DMS 273 treated with DMSO at 0.1 percent for 48 hours (cell line): ENCODE measurements around the gene ATRN.

Source experiments
- DNase-seq: peaks from one replicate; lab custom pipeline; 2025; lab: John Stamatoyannopoulos, UW

ATRN gene

DNA sequence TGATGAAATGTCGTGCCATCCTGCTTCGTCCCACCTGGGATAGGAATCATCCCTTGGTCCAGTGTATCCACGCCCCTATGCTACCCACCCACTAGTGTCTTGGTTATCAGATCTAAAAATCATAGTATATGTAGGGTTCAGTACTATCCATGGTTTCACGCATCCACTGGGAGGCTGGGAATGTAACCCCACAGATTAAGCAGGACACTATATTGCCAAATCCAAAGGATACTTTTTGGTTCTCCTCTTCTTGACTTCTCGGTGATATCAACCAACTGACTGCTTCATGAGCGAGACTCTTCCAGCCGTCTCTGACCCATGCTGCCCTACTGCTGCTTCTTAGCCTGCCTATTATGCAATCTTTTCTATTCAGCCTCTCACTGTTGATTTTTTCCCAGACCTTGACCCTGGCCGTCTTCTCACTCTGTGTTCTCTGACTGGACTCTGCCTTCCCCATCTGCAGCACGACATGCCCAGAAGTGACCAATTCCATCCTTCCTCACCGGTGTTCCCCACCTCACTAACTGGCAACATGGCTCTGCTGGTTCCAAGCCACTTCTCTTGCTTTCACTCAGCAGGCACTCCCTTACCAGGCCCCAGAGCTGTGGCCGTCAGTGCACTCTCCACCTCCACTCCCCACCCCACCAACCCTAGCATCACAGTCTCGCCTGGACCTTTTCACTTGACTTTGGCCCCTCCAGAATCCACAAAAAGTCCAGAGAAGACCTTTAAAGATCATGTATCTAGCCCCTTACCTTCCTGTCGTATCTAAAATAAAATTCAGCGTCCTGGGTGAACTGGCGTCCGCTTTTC, 157.9 kb downstream of the ATRN start:
- no peak for DNase-seq

DNA sequence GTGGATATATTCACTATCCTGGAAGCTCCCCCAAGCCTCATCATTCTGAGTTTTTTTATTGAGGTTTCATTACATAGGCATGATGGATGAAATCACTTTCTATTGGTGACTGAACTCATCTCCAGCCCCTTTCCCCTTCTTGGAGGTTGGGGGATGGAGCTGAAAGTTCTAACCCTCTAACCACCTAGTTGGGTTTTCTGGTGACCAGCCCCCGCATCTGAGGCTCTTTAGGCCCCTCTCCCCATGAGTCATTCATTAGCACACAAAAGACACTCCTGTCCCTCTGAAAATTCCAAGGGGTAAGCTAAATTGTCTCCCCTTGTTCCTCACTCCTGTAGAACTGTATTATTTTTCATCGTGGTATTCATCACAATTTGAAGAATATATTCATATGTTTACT, 159.1 kb downstream of the ATRN start:
- DNase-seq, result no peak

GRCh38 chr20:3630429-3630828, 159.6 kb downstream of the ATRN start:
- no peak for DNase-seq

DNA sequence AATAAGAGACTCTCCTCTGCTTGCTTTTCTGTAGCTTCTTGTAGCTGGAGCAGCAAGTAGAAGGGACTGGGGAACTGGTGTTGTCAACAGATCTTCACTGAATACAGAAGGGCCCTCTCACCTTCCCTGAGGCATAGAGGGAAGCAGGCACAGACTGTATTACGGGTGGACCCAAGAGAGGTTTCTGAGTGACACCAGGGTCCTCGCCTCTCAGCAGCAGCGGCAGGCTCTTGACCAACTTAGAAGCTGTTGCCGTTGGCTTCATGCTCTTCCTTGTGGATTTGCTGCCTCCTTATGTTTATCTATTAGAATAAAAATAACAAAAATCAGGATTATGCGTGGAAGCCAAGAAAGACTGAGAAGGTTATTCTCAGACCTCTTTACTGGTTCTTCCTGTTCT, 160.7 kb downstream of the ATRN start:
- DNase-seq, result no peak

GRCh38 chr20:3632311-3633004, 161.6 kb downstream of the ATRN start:
- DNase-seq, result no peak

DNA sequence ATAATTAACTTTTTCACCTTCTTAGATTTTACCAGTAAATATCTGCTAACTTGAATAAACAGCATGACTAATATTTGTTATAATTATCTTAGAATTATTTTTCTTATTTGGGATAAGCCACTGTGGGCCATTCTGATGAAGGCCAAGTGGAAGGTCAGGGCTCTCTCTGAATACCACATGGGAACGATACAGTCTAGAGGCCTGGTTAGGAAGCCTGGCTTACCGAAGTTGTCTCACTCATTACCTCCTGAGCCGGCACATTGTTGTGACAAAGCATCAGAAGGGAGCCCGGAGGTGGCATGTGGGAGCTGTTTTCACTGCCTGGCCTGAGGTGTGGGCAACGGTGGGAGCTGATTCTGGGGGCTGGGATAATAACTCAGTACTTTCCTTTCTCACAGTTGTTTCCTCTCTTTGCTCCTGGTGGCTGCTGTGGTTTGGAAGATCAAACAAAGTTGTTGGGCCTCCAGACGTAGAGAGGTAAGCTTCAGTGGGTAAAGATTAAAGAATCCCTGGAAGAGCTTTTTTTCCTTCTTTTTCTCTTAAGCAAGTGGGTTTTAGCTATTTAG, 163.2 kb downstream of the ATRN start:
- DNase-seq, result no peak

DNA sequence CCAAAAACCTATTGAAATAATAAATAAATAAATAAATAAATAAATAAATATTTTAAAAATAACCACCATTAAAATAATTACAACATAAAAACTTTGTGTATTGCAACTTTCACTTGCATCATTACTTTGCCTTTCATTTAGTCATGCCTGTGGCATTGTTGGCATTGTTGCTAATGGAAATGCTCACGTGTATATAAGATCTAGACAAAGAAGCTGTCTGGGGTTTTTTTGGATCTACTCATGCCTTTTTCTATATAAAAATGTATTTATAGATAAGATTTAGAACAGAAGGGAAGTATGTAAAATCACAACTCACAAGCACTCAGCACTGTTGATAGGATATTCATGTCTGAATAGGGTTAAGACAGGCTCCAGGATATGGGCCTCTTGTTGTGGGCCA, 164.5 kb downstream of the ATRN start:
- DNase-seq, result no peak

- DNase-seq, result no peak
Measured at GRCh38 chr20:3640259-3640658, 169.4 kb downstream of the ATRN start.

DNA sequence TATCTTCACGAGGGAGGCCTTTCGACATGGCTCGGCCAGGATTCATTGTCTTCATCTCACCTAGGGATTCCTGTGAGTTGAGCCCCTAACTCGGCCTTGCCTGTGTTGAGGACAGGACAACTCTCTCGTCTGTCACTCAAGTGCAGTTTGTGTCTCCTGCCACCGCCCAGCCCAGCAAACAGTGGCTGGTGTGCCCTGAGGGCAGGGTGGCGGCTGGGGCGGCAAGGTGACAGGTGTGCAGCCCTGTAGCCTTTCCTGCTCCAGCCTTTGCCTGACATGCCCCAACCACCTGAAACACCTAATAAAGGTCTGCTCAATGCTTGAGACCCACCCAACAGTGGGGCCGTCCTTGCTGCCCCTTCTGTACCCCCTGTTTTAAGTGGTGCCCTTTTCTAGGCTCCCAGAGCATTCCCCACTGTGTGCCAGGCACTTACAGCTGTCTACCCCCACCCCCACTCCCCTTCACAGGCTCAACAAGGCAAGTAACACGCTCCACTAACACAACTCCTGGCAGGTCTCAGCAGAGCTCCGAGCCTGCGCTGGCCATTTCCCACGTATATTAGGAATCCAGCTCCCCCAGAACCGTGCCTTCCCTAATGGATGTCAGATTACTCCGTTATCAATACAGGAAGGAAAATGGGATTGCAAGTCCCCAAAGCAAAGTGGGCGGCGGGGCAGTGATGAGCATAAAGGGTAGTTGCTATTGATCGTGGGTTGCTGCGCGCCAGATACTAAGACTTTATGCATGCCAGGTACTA, 174.7 kb downstream of the ATRN start:
- DNase-seq, result no peak

GRCh38 chr20:3646067-3646440, 175.2 kb downstream of the ATRN start:
- no peak for DNase-seq

- DNase-seq, result no peak
Measured at GRCh38 chr20:3646651-3647050, 175.8 kb downstream of the ATRN start.

- no peak for DNase-seq
Measured at GRCh38 chr20:3647473-3647872, 176.7 kb downstream of the ATRN start.

- DNase-seq, result no peak
Measured at GRCh38 chr20:3648951-3649350, 178.1 kb downstream of the ATRN start.

DNA sequence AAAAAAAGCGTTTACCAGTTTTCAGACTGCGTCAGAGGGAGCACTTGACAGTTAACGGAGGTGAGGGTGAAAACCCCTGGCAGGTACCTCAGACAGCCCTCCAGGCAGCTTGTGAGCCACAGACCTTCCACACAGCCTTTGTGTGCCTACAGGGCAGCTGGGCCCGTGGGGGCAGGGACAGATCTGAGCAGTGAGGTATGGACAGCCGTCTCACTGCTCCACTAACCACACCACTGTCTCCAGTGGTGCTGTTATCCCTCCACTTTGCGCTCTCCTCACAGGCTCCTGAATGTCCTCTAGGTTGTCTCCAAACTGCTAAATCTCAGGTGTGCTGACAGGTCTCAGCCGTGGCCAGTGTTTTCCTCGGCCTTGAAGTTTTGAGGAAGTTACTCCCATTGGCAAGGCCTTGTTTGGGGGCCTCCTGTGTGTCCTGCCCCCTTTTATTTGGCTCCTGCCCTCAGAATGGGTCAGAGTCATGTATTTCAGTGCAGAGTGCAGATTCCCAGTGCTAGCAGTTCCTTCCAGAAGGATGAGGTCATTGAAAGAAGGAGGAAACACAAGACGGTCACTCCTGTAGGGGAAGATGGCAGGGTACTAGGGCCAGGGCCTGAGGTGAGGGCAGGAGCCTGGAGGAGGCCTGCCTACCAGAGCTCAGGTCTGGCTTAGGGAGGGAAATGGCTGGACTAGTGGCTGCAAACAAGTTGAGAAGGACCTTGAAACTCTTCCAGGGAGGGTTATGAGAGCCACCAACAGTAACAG, 180.6 kb downstream of the ATRN start:
- no peak for DNase-seq

GRCh38 chr20:3652221-3652620, 181.4 kb downstream of the ATRN start:
- no peak for DNase-seq

DNA sequence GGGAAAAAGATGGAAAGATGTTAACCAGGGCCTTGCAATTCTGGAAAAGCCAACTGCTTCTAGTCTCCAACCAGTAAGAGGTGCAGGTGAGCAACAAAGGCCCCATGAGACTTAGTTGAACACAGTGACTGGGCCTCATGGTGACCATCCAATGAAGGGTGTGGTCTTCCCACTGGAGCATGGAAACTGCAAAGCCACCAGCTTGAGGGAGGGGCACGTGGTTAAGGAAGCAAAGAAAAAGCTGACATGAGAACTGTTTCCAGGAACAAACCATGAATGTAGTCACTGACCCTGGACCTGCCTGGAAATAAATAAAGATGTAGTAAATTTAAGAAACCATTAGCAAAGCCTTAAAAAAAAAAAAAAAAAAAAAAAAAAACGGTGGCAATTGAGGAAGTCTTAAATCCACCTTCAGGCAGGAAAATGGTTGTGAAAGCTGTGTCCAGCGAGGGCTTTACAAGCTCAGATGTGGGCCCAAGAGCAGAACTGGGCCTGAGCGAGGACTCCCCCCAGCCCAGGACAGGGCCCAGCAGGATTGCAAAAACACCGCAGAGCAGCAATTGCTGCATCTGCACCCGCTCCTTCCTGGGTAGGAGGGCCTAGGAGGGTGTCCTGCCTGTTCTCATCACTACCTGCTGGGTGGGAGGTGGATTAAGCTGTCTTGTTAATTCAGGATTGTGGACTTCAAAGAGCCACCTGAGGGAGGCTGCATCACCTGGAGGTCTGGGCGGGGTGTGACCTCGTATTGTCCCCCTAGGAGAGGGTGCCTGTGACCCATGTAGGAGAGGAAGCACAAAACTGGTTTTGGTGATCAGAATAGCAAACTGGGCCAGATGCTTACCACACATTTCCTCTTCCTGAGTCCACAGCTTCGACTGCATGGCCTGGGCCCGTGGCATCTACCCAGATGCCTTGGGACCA, 182.1 kb downstream of the ATRN start:
- DNase-seq, result no peak

- DNase-seq, result no peak
Measured at GRCh38 chr20:3653921-3654320, 183.1 kb downstream of the ATRN start.

DNA sequence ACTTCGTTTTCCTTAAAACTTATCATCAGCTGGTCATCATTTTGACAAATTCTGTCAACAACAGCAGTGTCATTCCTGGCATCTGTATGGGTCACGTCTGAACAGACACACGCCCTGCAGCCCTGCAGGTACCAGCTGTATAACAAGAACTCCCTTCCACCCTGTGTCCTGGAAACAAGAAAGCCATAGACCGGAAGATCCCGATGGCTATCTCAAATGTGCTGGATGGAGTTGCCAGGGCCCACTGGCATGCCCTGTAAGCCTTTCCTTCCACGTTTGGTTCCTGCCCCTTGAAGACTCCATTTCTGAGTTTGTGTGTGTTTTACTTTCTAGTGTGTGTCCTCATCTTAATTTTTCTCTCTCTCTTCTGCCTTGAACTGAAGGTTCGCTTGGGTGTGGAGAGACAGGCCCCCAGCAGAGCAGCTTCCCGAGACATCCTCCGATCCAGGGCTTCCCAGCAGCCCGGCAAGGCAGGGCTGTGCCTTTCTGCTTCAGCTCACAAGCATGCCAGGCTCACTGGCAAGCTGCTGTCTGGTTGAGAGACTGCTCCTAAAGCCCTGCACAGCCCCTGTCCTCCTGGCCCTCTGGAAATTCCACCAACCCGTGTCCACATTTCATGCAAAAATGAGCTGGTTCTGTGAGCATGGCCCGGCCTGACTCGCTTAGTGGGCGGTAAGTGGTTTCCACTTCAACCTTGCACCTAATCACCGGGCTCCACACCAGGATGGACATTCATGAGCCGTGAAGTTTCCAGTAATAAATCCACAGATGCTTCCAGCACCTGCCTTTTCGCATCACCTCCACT, 183.7 kb downstream of the ATRN start:
- DNase-seq, result no peak

DNA sequence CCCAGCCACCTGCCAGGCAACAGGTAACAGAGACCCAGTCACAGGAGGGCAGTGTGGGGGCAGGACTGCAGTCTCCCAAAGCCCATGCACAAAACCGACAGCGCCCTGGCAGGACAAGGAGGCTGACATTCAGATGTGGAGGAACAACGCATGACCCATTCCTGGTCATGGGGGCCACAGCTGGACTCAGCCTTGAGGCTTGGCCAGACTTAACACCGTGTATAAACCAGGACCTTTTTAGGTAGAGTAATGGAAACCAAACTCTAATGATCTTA, 184.2 kb downstream of the ATRN start:
- no peak for DNase-seq

DNA sequence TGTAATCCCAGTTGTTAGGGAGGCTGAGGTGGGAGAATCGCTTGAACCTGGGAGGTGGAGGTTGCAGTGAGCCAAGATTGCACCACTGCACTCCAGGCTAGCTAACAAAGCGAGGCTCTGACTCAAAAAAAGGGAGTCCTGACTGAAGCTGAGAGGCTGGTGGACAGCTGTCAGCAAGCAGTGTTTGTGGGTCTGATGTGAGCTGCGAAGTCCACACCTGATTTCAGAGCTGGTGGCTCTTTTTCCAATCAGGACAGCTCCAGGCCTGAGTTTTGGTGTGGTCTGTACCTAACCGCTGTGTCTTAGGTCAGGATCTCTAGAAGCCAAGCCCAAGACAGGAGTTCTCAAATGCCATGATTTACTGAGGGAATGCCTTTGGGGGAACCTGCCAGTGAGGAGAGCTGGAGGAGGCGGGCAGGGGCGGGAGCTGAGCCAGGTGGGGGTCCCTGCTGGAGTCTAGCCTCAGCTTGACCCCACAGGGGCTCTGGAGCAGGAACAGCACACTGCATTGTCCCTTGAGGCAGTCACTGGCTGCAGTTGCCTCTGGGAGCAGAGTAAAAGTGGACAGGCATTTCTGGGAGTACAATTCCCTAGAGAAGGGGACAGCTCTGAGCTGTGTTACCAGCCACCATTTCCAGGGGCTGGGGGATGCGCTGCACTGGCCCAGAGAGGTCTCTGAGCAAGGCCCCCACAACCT, 187.3 kb downstream of the ATRN start:
- no peak for DNase-seq
